Smooth muscle cell (in vitro differentiated cells): ENCODE measurements around the gene MFNG. TPM values are rescaled to one million over a fixed set of nuclear protein-coding genes. Genes with fewer than 3 reads are reported as not detected.

Source experiments
- DNase-seq: peaks from one replicate; lab custom pipeline; 2025; ENCODE audit not compliant: unreplicated experiment; lab: John Stamatoyannopoulos, UW
- H2AFZ ChIP-seq: fragments of 200-600 bp; sonication (generic); 2 replicates; pipeline ENCODE4 v1.6.0; 2016; ENCODE audit warnings: antibody characterized with exemption, low read depth, mild to moderate bottlenecking
- H3F3A ChIP-seq: fragments of 200-600 bp; sonication (generic); 2 replicates; pipeline ENCODE4 v1.6.0; 2017; ENCODE audit warnings: antibody characterized with exemption, low read depth
- H3K27ac ChIP-seq: fragments of 200-600 bp; sonication (generic); 2 replicates; pipeline ENCODE4 v1.5.1; 2016; ENCODE audit warnings: low read depth, mild to moderate bottlenecking
- H3K27me3 ChIP-seq: fragments of 200-600 bp; sonication (generic); 2 replicates; pipeline ENCODE4 v1.6.1; 2016; ENCODE audit warnings: low read depth, mild to moderate bottlenecking
- H3K36me3 ChIP-seq: fragments of 200-600 bp; sonication (generic); 2 replicates; pipeline ENCODE4 v1.5.1; 2016; ENCODE audit warnings: low read depth
- H3K4me1 ChIP-seq: fragments of 200-600 bp; sonication (generic); 2 replicates; pipeline ENCODE4 v1.5.1; 2016; ENCODE audit warnings: low read depth
- H3K4me2 ChIP-seq: fragments of 200-600 bp; sonication (generic); 2 replicates; pipeline ENCODE4 v1.6.0; 2016; ENCODE audit warnings: mild to moderate bottlenecking
- H3K4me3 ChIP-seq: fragments of 200-600 bp; sonication (generic); 2 replicates; pipeline ENCODE4 v1.5.1; 2016; ENCODE audit warnings: mild to moderate bottlenecking
- H3K79me2 ChIP-seq: fragments of 200-600 bp; sonication (generic); 2 replicates; pipeline ENCODE4 v1.6.0; 2016; ENCODE audit warnings: low read depth, mild to moderate bottlenecking
- H3K9ac ChIP-seq: fragments of 200-600 bp; sonication (generic); 2 replicates; pipeline ENCODE4 v1.6.0; 2016; ENCODE audit warnings: low read depth
- H3K9me3 ChIP-seq: fragments of 200-600 bp; sonication (generic); replicated peaks from 2 replicates; pipeline ENCODE4 v1.5.1; 2016; ENCODE audit warnings: low read depth
- H4K20me1 ChIP-seq: fragments of 200-600 bp; sonication (generic); 2 replicates; pipeline ENCODE4 v1.6.0; 2016; ENCODE audit warnings: low read depth
- WGBS: methylation state at CpG from one replicate; pipeline ENCODE4 v1.1.7; 2016; ENCODE audit warnings: low lambda C conversion rate; 5-methylcytosine and 5-hydroxymethylcytosine counted together
- polyA plus RNA-seq: library from polyadenylated mRNA; unstranded; fragments of >200 nt; fragmentation: Nextera tagmentation; extraction: Ambion mirVana; gene quantifications from 2 replicates; pipeline ENCODE4 v1.2.1, GENCODE V29; 2016
- total RNA-seq: library from RNA; depleted of rRNA; stranded (reverse); fragments of >200 nt; gene quantifications from 2 replicates; pipeline ENCODE4 v1.2.3, GENCODE V29; 2014
- TF ChIP-seq, protein P1 (sequence below): fragments of 200-600 bp; sonication (generic); IDR thresholded peaks from 2 replicates; pipeline ENCODE4 v1.5.1; 2017; ENCODE audit warnings: borderline replicate concordance, mild to moderate bottlenecking, antibody characterized with exemption; ENCODE audit not compliant: insufficient read depth, poor library complexity, severe bottlenecking

The MFNG gene
- total and polyA plus RNA-seq, 2 experiments from 2014 or later, result 0.40 TPM; not detected in 1

DNA sequence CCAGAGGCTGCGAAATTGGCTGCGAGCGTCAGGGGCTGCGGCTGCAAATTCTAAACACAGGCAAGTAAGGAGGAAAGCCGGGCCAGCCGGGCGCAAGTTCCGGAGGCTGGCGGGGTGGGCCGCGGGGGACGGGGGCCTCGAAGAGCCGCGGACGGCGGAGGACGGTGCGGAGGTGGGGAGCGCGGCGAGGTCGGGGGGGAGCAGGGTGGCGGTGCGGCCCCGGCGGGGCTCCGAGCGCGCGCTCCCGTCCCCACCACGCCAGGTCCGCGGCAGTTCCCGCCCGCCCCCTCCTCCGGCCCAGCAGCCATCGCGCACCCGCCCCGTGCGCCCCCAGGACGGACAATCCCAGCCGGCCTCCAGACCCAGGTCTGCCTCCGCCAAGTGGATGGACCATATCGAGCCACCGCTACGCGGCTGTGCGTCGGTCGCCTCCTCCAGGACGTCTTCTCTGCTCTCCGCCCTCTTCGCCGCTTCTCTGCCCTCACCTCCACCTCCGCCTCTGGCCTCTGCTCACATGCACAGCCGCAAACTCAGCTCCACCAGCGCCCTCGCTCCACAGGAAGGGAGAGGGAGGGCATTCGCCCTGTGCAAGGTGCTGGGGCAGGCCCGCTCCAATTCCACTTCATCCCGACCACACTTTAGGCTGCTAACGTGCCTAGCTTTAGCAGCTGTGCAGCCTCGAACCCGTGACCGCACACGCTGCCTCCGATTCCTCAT is 66.1 kb downstream of the MFNG start:
- H4K20me1 ChIP-seq, result no peaks in the 10 kb centered on the region
- 6% methylated on average over 29 of the region's 70 CpGs for WGBS
- TF ChIP-seq, protein P1, sequence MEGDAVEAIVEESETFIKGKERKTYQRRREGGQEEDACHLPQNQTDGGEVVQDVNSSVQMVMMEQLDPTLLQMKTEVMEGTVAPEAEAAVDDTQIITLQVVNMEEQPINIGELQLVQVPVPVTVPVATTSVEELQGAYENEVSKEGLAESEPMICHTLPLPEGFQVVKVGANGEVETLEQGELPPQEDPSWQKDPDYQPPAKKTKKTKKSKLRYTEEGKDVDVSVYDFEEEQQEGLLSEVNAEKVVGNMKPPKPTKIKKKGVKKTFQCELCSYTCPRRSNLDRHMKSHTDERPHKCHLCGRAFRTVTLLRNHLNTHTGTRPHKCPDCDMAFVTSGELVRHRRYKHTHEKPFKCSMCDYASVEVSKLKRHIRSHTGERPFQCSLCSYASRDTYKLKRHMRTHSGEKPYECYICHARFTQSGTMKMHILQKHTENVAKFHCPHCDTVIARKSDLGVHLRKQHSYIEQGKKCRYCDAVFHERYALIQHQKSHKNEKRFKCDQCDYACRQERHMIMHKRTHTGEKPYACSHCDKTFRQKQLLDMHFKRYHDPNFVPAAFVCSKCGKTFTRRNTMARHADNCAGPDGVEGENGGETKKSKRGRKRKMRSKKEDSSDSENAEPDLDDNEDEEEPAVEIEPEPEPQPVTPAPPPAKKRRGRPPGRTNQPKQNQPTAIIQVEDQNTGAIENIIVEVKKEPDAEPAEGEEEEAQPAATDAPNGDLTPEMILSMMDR, result no peak
- H3K79me2 ChIP-seq, result no peaks in the 10 kb centered on the region
- H3K9ac ChIP-seq, result no peak overlapping the region
- H3K27ac ChIP-seq, result no peak overlapping the region
- H3K9me3 ChIP-seq, result no peaks in the 10 kb centered on the region
- H3K36me3 ChIP-seq, result no peaks in the 10 kb centered on the region
- peak overlapping the region; percentile 52 for H3K4me3 ChIP-seq
- DNase-seq, result no peak
- H3K4me2 ChIP-seq, result peak overlapping the region; percentile 89
- H2AFZ ChIP-seq, result no peak overlapping the region
- H3F3A ChIP-seq, result peaks cover 3% of the 10 kb centered on the region
- H3K27me3 ChIP-seq, result peaks cover 71% of the 10 kb centered on the region
- H3K4me1 ChIP-seq, result peaks cover 4% of the 10 kb centered on the region

DNA sequence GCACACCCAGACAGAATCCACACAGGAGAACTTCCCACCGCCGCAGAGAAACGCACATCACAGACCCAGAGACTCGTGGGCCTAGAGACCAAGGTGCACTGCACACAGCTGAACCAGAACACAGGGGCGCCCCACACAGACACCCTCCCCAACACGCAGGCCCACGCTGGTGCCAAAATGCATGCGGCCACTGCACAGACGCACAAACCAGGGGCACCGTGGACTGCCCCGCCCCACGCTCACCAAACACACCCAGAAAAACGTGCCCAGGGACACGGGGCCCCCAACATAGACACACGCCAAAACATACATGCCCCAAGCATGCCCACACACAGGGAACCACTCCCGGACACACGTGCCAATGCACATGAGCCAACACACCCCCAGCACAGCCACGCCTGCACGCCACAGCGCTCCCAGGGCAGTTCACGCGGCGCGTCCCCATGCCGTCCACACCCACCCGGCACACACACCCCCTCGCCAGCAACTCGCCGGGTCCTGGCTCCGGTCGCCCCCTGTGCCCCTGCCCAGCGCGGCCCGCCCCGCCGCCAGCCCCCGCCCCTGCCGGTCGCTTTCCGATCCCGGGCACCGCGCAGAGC is 66.7 kb downstream of the MFNG start:
- H3K79me2 ChIP-seq, result no peaks in the 10 kb centered on the region
- H3K4me2 ChIP-seq, result peak overlapping the region; percentile 89
- peak overlapping the region; percentile 52 for H3K4me3 ChIP-seq
- TF ChIP-seq, protein P1, result no peak
- no peaks in the 10 kb centered on the region for H3K36me3 ChIP-seq
- 46% methylated on average over 31 of the region's 43 CpGs for WGBS
- no peaks in the 10 kb centered on the region for H3K9me3 ChIP-seq
- H3K4me1 ChIP-seq, result peaks cover 4% of the 10 kb centered on the region
- no peak overlapping the region for H3K9ac ChIP-seq
- peaks cover 3% of the 10 kb centered on the region for H3F3A ChIP-seq
- peaks cover 65% of the 10 kb centered on the region for H3K27me3 ChIP-seq
- no peaks in the 10 kb centered on the region for H4K20me1 ChIP-seq
- H2AFZ ChIP-seq, result no peak overlapping the region
- DNase-seq, result no peak
- H3K27ac ChIP-seq, result no peak overlapping the region

Other genes with a start within 250 kb of the MFNG start
- gene RAC2, start 242.1 kb downstream of the MFNG start, total RNA-seq, result 3.6 and 6.5 TPM in 2 replicates
- 3.3 and 4.0 TPM in 2 replicates for gene RAC2, start 242.1 kb downstream of the MFNG start, polyA plus RNA-seq
- gene CYTH4, start 203.9 kb downstream of the MFNG start, total RNA-seq, result not detected in 2 replicates
- gene CYTH4, start 203.9 kb downstream of the MFNG start, polyA plus RNA-seq, result not detected in 2 replicates
- gene ELFN2, start 58.9 kb downstream of the MFNG start, total RNA-seq, result 0.67 and 1.3 TPM in 2 replicates
- 0.39 and 0.63 TPM in 2 replicates for gene ELFN2, start 58.9 kb downstream of the MFNG start, polyA plus RNA-seq
- 3.7 and 6.0 TPM in 2 replicates for gene CARD10, start 33.0 kb upstream of the MFNG start, total RNA-seq
- gene CARD10, start 33.0 kb upstream of the MFNG start, polyA plus RNA-seq, result 2.3 and 5.4 TPM in 2 replicates
- 14.0 and 19.1 TPM in 2 replicates for gene CDC42EP1, start 74.1 kb upstream of the MFNG start, total RNA-seq
- gene CDC42EP1, start 74.1 kb upstream of the MFNG start, polyA plus RNA-seq, result 89.6 and 94.9 TPM in 2 replicates
- gene LGALS2, start 93.7 kb upstream of the MFNG start, total RNA-seq, result not detected in 2 replicates
- gene LGALS2, start 93.7 kb upstream of the MFNG start, polyA plus RNA-seq, result 0.48 and 1.1 TPM in 2 replicates
- 15.6 and 27.3 TPM in 2 replicates for gene GGA1, start 122.5 kb upstream of the MFNG start, total RNA-seq
- gene GGA1, start 122.5 kb upstream of the MFNG start, polyA plus RNA-seq, result 44.0 and 59.6 TPM in 2 replicates
- 20.4 and 26.6 TPM in 2 replicates for gene SH3BP1, start 153.3 kb upstream of the MFNG start, total RNA-seq
- 16.6 and 33.7 TPM in 2 replicates for gene SH3BP1, start 153.3 kb upstream of the MFNG start, polyA plus RNA-seq
- 9.7 and 16.5 TPM in 2 replicates for gene PDXP, start 172.3 kb upstream of the MFNG start, total RNA-seq
- gene PDXP, start 172.3 kb upstream of the MFNG start, polyA plus RNA-seq, result 20.0 and 20.7 TPM in 2 replicates
- gene LGALS1, start 189.3 kb upstream of the MFNG start, total RNA-seq, result 3,694 and 5,079 TPM in 2 replicates
- 4,318 and 5,332 TPM in 2 replicates for gene LGALS1, start 189.3 kb upstream of the MFNG start, polyA plus RNA-seq
- 23.4 and 31.0 TPM in 2 replicates for gene NOL12, start 200.0 kb upstream of the MFNG start, total RNA-seq
- 13.2 and 16.2 TPM in 2 replicates for gene NOL12, start 200.0 kb upstream of the MFNG start, polyA plus RNA-seq
- 39.8 and 44.6 TPM in 2 replicates for gene TRIOBP, start 210.7 kb upstream of the MFNG start, total RNA-seq
- gene TRIOBP, start 210.7 kb upstream of the MFNG start, polyA plus RNA-seq, result 95.8 and 100 TPM in 2 replicates